Measurements from ENCODE around the gene CAV3.

CAV3 gene

GRCh38 chr3:8736436-8736835, 2.8 kb downstream of the CAV3 start:
- no peak for DNase-seq

GRCh38 chr3:8737301-8737700, 3.7 kb downstream of the CAV3 start:
- DNase-seq: no peak

GRCh38 chr3:8737823-8738222, 4.2 kb downstream of the CAV3 start:
- DNase-seq: no peak

- no peak for DNase-seq
Observed at GRCh38 chr3:8738639-8739038, 5.0 kb downstream of the CAV3 start.

- DNase-seq: peak; percentile 67
Observed at GRCh38 chr3:8739757-8740504, 6.3 kb downstream of the CAV3 start.

GRCh38 chr3:8741581-8742261, 8.1 kb downstream of the CAV3 start:
- peak; percentile 79 for DNase-seq

- DNase-seq: no peak
Observed at GRCh38 chr3:8743021-8743601, 9.5 kb downstream of the CAV3 start.

- DNase-seq: no peak
Observed at GRCh38 chr3:8743911-8744310, 10.3 kb downstream of the CAV3 start.

GRCh38 chr3:8745619-8746370, 12.2 kb downstream of the CAV3 start:
- DNase-seq: no peak

GRCh38 chr3:8746780-8747345, 13.3 kb downstream of the CAV3 start:
- no peak for DNase-seq

GRCh38 chr3:8749316-8749715, 15.7 kb downstream of the CAV3 start:
- DNase-seq: no peak

- no peak for DNase-seq
Observed at GRCh38 chr3:8752832-8753231, 19.2 kb downstream of the CAV3 start.

GRCh38 chr3:8755097-8755496, 21.5 kb downstream of the CAV3 start:
- DNase-seq: no peak

GRCh38 chr3:8755564-8756237, 22.1 kb downstream of the CAV3 start:
- no peak for DNase-seq

- no peak for DNase-seq
Observed at GRCh38 chr3:8756671-8757070, 23.1 kb downstream of the CAV3 start.

GRCh38 chr3:8757551-8758518, 24.2 kb downstream of the CAV3 start:
- no peak for DNase-seq

GRCh38 chr3:8759038-8759707, 25.6 kb downstream of the CAV3 start:
- no peak for DNase-seq

GRCh38 chr3:8760091-8760490, 26.5 kb downstream of the CAV3 start:
- DNase-seq: no peak

GRCh38 chr3:8760506-8760905, 26.9 kb downstream of the CAV3 start:
- DNase-seq: no peak

- no peak for DNase-seq
Observed at GRCh38 chr3:8761866-8762265, 28.3 kb downstream of the CAV3 start.
